Caco-2 (cell line): ENCODE data around the gene KIAA0825. TPM values are rescaled to one million over a fixed set of nuclear protein-coding genes. Genes with fewer than 3 reads are reported as not detected.

ENCODE experiments used
- BruUV-seq: library from RNA; stranded (reverse); fragments of 400-500 nt; replicated peaks from 2 replicates; lab custom pipeline; 2021; lab: Mats Ljungman, UMichigan
- CTCF ChIA-PET: fragments of 300-600 bp; sonication (Branson Sonifier 250); formaldehyde crosslinking; loops from one replicate; lab custom pipeline; 2022; ENCODE audit warnings: antibody characterized with exemption; lab: Charles Lee
- POLR2A ChIA-PET: fragments of 300-600 bp; sonication (Branson Sonifier 250); formaldehyde crosslinking; loops from one replicate; lab custom pipeline; 2022; ENCODE audit warnings: antibody characterized with exemption; lab: Charles Lee
- DNase-seq, 2 experiments: peaks; one replicate each; pipeline versions ENCODE4 v3.0.0 to v3.0.0-alpha.2; 2020 to 2022
- H3K27me3 ChIP-seq: replicated peaks from 2 replicates; pipeline ENCODE4 v1.6.0; 2011; ENCODE audit warnings: low read length; ENCODE audit not compliant: control insufficient read depth, insufficient read depth
- H3K36me3 ChIP-seq: 2 replicates; pipeline ENCODE4 v1.5.1; 2011; ENCODE audit warnings: low read length; ENCODE audit not compliant: control insufficient read depth, insufficient read depth
- H3K4me1 ChIP-seq: fragments of 250-450 bp; sonication (Bioruptor Pico); 2 replicates; pipeline ENCODE4 v1.5.1; 2020; ENCODE audit warnings: mild to moderate bottlenecking
- H3K4me3 ChIP-seq: 2 replicates; pipeline ENCODE4 v1.5.1; 2011; ENCODE audit warnings: low read depth, mild to moderate bottlenecking, control low read depth, low read length
- H3K9me3 ChIP-seq: fragments of 250-450 bp; sonication (Bioruptor Pico); 2 replicates; pipeline ENCODE4 v1.5.1; 2020; ENCODE audit warnings: mild to moderate bottlenecking, moderate library complexity
- H3K27ac Mint-ChIP-seq: one replicate; pipeline ENCODE4 v1.8.0; 2022; ENCODE audit warnings: mixed read lengths; ENCODE audit not compliant: unreplicated experiment
- H3K27me3 Mint-ChIP-seq: one replicate; pipeline ENCODE4 v1.8.0; 2022; ENCODE audit warnings: mixed read lengths; ENCODE audit not compliant: insufficient read depth, unreplicated experiment
- H3K36me3 Mint-ChIP-seq: one replicate; pipeline ENCODE4 v1.8.0; 2022; ENCODE audit warnings: mild to moderate bottlenecking, mixed read lengths; ENCODE audit not compliant: insufficient read depth, unreplicated experiment
- H3K4me1 Mint-ChIP-seq: one replicate; pipeline ENCODE4 v1.8.0; 2022; ENCODE audit warnings: low read depth, mixed read lengths; ENCODE audit not compliant: unreplicated experiment
- H3K4me3 Mint-ChIP-seq: one replicate; pipeline ENCODE4 v1.8.0; 2022; ENCODE audit warnings: mild to moderate bottlenecking, moderate library complexity, mixed read lengths; ENCODE audit not compliant: unreplicated experiment
- H3K9me3 Mint-ChIP-seq: one replicate; pipeline ENCODE4 v1.8.0; 2022; ENCODE audit warnings: mixed read lengths; ENCODE audit not compliant: unreplicated experiment
- CTCF ChIP-seq, 2 experiments: fragments of 200-600 bp in 1 of 2; IDR thresholded peaks; 1 replicate in 1 of 2; 2 replicates in 1 of 2; pipeline versions ENCODE4 v1.5.1 to v1.8.0; 2011 to 2022; ENCODE audit warnings: antibody characterized with exemption in 1 of 2, control low read depth in 1 of 2, inconsistent platforms in 1 of 2, low read depth in 1 of 2, low read length in 1 of 2, mild to moderate bottlenecking in 1 of 2, moderate library complexity in 1 of 2; ENCODE audit not compliant: insufficient read depth in 1 of 2, severe bottlenecking in 1 of 2, unreplicated experiment in 1 of 2
- intact Hi-C: fragments of 100-400 bp; cut with micrococcal nuclease; formaldehyde crosslinking; loops from one replicate; pipeline ENCODE4 v1.10.0; 2022; ENCODE audit not compliant: unreplicated experiment
- total RNA-seq: library from RNA; stranded (reverse); gene quantifications from 2 replicates; pipeline ENCODE4 v1.2.3, GENCODE V29; 2022

Gene KIAA0825
- total RNA-seq, 1 experiment from 2014 or later = 0.50 TPM

GRCh38 chr5:94498199-94498598 is 120.2 kb downstream of the KIAA0825 start:
- H3K36me3 Mint-ChIP-seq = no peaks in the 10 kb centered on the region
- no peaks in the 10 kb centered on the region for H3K9me3 ChIP-seq
- CTCF ChIA-PET = interaction anchor here (0.6 kb wide), 1 partner anchor 26 kb away, joined by 3 read pairs; no protein-coding TSS in a partner anchor
- no peak overlapping the region for H3K27ac Mint-ChIP-seq
- POLR2A ChIA-PET = no interaction called here
- H3K4me3 Mint-ChIP-seq = no peak overlapping the region
- no peak for DNase-seq
- TF ChIP-seq CTCF (IDR thresholded peaks at IDR 0.05; ENCODE audit: insufficient read depth in 1 of 2, low read depth in 1 of 2, low read length in 1 of 2, severe bottlenecking in 1 of 2, unreplicated experiment in 1 of 2) = no peak
- no peak overlapping the region for H3K4me3 ChIP-seq
- H3K36me3 ChIP-seq = no peaks in the 10 kb centered on the region
- intact Hi-C loops = no loop called here
- no TSS peak for BruUV-seq
- H3K27me3 ChIP-seq = no peaks in the 10 kb centered on the region
- H3K4me1 Mint-ChIP-seq = no peaks in the 10 kb centered on the region
- no peaks in the 10 kb centered on the region for H3K4me1 ChIP-seq
- H3K9me3 Mint-ChIP-seq = no peaks in the 10 kb centered on the region
- H3K27me3 Mint-ChIP-seq = peaks cover 7% of the 10 kb centered on the region

- CTCF ChIA-PET = no interaction called here
- Mint-ChIP-seq H3K27me3 (peaks cover 6% of the 10 kb centered on the region), H3K4me1 (no peaks in the 10 kb centered on the region), H3K36me3 (no peaks in the 10 kb centered on the region), H3K9me3 (no peaks in the 10 kb centered on the region), H3K27ac (no peak overlapping the region), H3K4me3 (no peak overlapping the region)
- POLR2A ChIA-PET = no interaction called here
- intact Hi-C loops = no loop called here
- no TSS peak for BruUV-seq
- no peak for TF ChIP-seq CTCF (IDR thresholded peaks at IDR 0.05; ENCODE audit: insufficient read depth in 1 of 2, low read depth in 1 of 2, low read length in 1 of 2, severe bottlenecking in 1 of 2, unreplicated experiment in 1 of 2)
- no peaks in the 10 kb centered on the region for H3K36me3 ChIP-seq
- no peaks in the 10 kb centered on the region for H3K4me1 ChIP-seq
- H3K27me3 ChIP-seq = no peaks in the 10 kb centered on the region; the same call in 1 of the 2 replicates
- H3K4me3 ChIP-seq = no peak overlapping the region
- no peaks in the 10 kb centered on the region for H3K9me3 ChIP-seq
- DNase-seq = no peak
Observed at GRCh38 chr5:94485067-94485466, 133.3 kb downstream of the KIAA0825 start.

DNA sequence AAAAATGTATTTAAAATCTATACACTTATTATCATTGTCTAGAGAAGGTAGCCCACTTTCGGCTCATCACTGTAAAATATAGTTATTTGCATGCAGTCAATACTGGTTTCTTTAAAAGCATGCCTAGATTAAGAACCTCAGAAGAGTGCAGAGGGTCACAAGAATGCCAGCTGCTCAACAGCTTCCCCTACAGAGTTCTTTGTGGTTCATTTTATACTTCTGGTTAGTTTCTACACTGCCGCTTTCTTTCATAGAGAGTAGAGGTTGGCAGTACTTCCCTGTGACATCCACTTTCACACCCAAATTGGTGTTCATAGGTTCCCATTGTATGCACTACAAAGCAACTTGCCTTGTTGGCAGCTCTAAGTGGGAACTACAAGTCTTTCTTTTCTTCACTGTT is 137.3 kb downstream of the KIAA0825 start:
- Histone ChIP-seq H3K4me1 (no peaks in the 10 kb centered on the region), H3K9me3 (no peaks in the 10 kb centered on the region), H3K4me3 (no peak overlapping the region), H3K36me3 (no peaks in the 10 kb centered on the region), H3K27me3 (no peaks in the 10 kb centered on the region; the same call in 1 of the 2 replicates)
- no peaks in the 10 kb centered on the region for H3K4me1 Mint-ChIP-seq
- H3K4me3 Mint-ChIP-seq = no peak overlapping the region
- H3K27ac Mint-ChIP-seq = no peak overlapping the region
- H3K27me3 Mint-ChIP-seq = peaks cover 10% of the 10 kb centered on the region
- intact Hi-C loops = no loop called here
- no peaks in the 10 kb centered on the region for H3K9me3 Mint-ChIP-seq
- no peaks in the 10 kb centered on the region for H3K36me3 Mint-ChIP-seq
- BruUV-seq = no TSS peak
- TF ChIP-seq CTCF (IDR thresholded peaks at IDR 0.05; ENCODE audit: insufficient read depth in 1 of 2, low read depth in 1 of 2, low read length in 1 of 2, severe bottlenecking in 1 of 2, unreplicated experiment in 1 of 2) = no peak
- DNase-seq = no peak
- POLR2A ChIA-PET = no interaction called here
- CTCF ChIA-PET = no interaction called here
